ENCODE data around the gene TMCC3. TPM values are rescaled to one million over a fixed set of nuclear protein-coding genes. Genes with fewer than 3 reads are reported as not detected.
"Not testable (repeated sequence)": the region's sequence is repeated elsewhere in the genome, so short reads cannot be mapped to it uniquely, and the experiment has no call there.

The TMCC3 gene
- total RNA-seq: 24.2 and 28.0 TPM in 2 replicates

- H3K36me3 Mint-ChIP-seq (ENCODE audit: low read depth): no peaks in the 10 kb centered on the region
These were observed at the start of gene TMCC3 for GRCh38 chr12:94650143-94651056. TMCC3 (minus strand) TSS chr12:94650557; CDS start chr12:94650430, 127 bp downstream.

GRCh38 chr12:94699801-94700200 lies 49.4 kb upstream of the TMCC3 start:
- Mint-ChIP-seq H3K4me1 (peaks cover 47% of the 10 kb centered on the region), H3K36me3 (ENCODE audit: low read depth) (peaks cover 28% of the 10 kb centered on the region), H3K4me3 (no peak overlapping the region), H3K27ac (peak overlapping the region; percentile 42), H3K9me3 (no peaks in the 10 kb centered on the region), H3K27me3 (no peaks in the 10 kb centered on the region)
- POLR2A ChIA-PET: no interaction called here
- intact Hi-C loops (cut with micrococcal nuclease): loop anchor here (5.0 kb wide), 1 partner anchor 42 kb away; no protein-coding TSS in a partner anchor
- DNase-seq (no peak), ATAC-seq (ENCODE audit: low read depth) (peak; percentile 67)
- TF ChIP-seq CTCF (IDR thresholded peaks at IDR 0.05): no peak
- CTCF ChIA-PET: no interaction called here

More at GRCh38 chr12:94650143-94651056, at the start of gene TMCC3:
- peak within 1 kb of the TSS; percentile 86 for H3K4me3 Mint-ChIP-seq
- DNase-seq (peak; percentile 50), ATAC-seq (ENCODE audit: low read depth) (peak; percentile 81)
- intact Hi-C loops (cut with micrococcal nuclease): loop anchor here (2.0 kb wide), 1 partner anchor 26 kb away; no protein-coding TSS in a partner anchor
- no peak for TF ChIP-seq CTCF (IDR thresholded peaks at IDR 0.05)
- no peaks in the 10 kb centered on the region for H3K27me3 Mint-ChIP-seq
- ChIA-PET CTCF (interaction anchor here (1.4 kb wide), 1 partner anchor 225 kb away, joined by 3 read pairs; no protein-coding TSS in a partner anchor), POLR2A (interaction anchor here (0.6 to 1.4 kb wide), 3 partner anchors 9 to 223 kb away, joined by 3 to 4 read pairs (median 3); no protein-coding TSS in a partner anchor)
- H3K9me3 Mint-ChIP-seq: no peaks in the 10 kb centered on the region
- H3K27ac Mint-ChIP-seq: no peak within 1 kb of the TSS
- peaks cover 23% of the 10 kb centered on the region for H3K4me1 Mint-ChIP-seq

DNA sequence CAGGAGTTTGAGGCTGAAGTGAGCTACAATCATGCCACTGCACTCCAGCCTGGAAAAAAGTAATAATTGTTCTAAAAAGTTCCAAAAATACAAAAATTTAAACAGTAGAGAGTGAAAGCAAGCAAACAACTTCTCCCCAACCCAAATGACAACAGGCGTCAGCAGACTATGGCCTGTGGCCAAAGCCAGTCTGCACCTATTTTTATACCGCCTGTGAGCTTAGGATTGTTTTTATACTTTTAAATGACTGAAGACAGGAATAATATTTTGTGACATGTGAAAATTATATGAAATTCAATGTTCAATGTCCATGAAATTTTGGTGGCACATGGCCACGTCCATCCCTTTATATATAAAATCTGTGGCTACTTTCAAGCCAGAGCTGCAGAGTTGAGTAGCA lies 48.2 kb upstream of the TMCC3 start:
- ChIA-PET CTCF (no interaction called here), POLR2A (no interaction called here)
- TF ChIP-seq CTCF (IDR thresholded peaks at IDR 0.05): no peak
- peaks cover 28% of the 10 kb centered on the region for H3K36me3 Mint-ChIP-seq (ENCODE audit: low read depth)
- no peaks in the 10 kb centered on the region for H3K9me3 Mint-ChIP-seq
- H3K27ac Mint-ChIP-seq: no peak overlapping the region
- no peak overlapping the region for H3K4me3 Mint-ChIP-seq
- ATAC-seq (ENCODE audit: low read depth) (no peak), DNase-seq (no peak)
- no peaks in the 10 kb centered on the region for H3K27me3 Mint-ChIP-seq
- H3K4me1 Mint-ChIP-seq: peaks cover 40% of the 10 kb centered on the region
- intact Hi-C loops (cut with micrococcal nuclease): loop anchor here (5.0 kb wide), 1 partner anchor 41 kb away; no protein-coding TSS in a partner anchor

DNA sequence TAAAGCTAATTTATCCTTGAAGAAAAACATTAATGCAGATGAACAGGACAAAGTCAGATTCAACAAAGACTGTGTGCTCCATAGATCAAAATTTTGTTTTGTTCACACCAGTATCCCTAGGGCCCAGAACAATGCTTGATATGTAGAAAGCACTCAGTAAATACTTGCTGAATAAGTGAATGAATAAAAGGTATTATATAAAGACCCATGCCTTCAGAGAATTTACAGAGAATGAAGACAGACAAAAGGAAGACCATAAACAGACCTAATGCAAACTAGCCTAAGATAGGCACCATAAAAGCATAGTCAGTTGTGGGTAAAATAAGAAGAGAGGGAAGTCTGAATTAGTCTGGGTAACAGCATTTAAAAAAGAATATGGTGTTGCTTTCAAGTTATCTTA lies 47.3 kb upstream of the TMCC3 start:
- no peak for ATAC-seq (ENCODE audit: low read depth)
- DNase-seq: no peak
- POLR2A ChIA-PET: interaction anchor here (0.5 to 0.9 kb wide), 2 partner anchors 9 to 42 kb away, joined by 3 to 6 read pairs; no protein-coding TSS in a partner anchor
- Mint-ChIP-seq H3K9me3 (no peaks in the 10 kb centered on the region), H3K27ac (no peak overlapping the region), H3K4me3 (no peak overlapping the region), H3K36me3 (ENCODE audit: low read depth) (peaks cover 31% of the 10 kb centered on the region), H3K4me1 (peaks cover 43% of the 10 kb centered on the region), H3K27me3 (no peaks in the 10 kb centered on the region)
- TF ChIP-seq CTCF (IDR thresholded peaks at IDR 0.05): no peak
- CTCF ChIA-PET: no interaction called here
- intact Hi-C loops (cut with micrococcal nuclease): loop anchor here (5.0 kb wide), 1 partner anchor 40 kb away; no protein-coding TSS in a partner anchor

GRCh38 chr12:94694732-94695131 lies 44.4 kb upstream of the TMCC3 start:
- no peak for DNase-seq
- no peaks in the 10 kb centered on the region for H3K9me3 Mint-ChIP-seq
- H3K4me1 Mint-ChIP-seq: peaks cover 20% of the 10 kb centered on the region
- no peak for ATAC-seq (ENCODE audit: low read depth)
- H3K27me3 Mint-ChIP-seq: no peaks in the 10 kb centered on the region
- intact Hi-C loops (cut with micrococcal nuclease): loop anchor here (5.0 kb wide), 1 partner anchor 37 kb away; no protein-coding TSS in a partner anchor
- TF ChIP-seq CTCF (IDR thresholded peaks at IDR 0.05): no peak
- CTCF ChIA-PET: no interaction called here
- POLR2A ChIA-PET: no interaction called here
- no peak overlapping the region for H3K4me3 Mint-ChIP-seq
- H3K27ac Mint-ChIP-seq: no peak overlapping the region
- peaks cover 30% of the 10 kb centered on the region for H3K36me3 Mint-ChIP-seq (ENCODE audit: low read depth)

GRCh38 chr12:94692826-94693225 lies 42.5 kb upstream of the TMCC3 start:
- CTCF ChIA-PET: interaction anchor here (1.2 kb wide), 1 partner anchor 18 kb away, joined by 3 read pairs; no protein-coding TSS in a partner anchor
- H3K9me3 Mint-ChIP-seq; H3K4me3 Mint-ChIP-seq; H3K27me3 Mint-ChIP-seq; intact Hi-C loops (cut with micrococcal nuclease); ATAC-seq (ENCODE audit: low read depth); POLR2A ChIA-PET; H3K27ac Mint-ChIP-seq; DNase-seq: not testable (repeated sequence)
- peaks cover 22% of the 10 kb centered on the region for H3K36me3 Mint-ChIP-seq (ENCODE audit: low read depth)
- H3K4me1 Mint-ChIP-seq: peaks cover 15% of the 10 kb centered on the region
